ENCODE data around the gene RGS13.

DNA sequence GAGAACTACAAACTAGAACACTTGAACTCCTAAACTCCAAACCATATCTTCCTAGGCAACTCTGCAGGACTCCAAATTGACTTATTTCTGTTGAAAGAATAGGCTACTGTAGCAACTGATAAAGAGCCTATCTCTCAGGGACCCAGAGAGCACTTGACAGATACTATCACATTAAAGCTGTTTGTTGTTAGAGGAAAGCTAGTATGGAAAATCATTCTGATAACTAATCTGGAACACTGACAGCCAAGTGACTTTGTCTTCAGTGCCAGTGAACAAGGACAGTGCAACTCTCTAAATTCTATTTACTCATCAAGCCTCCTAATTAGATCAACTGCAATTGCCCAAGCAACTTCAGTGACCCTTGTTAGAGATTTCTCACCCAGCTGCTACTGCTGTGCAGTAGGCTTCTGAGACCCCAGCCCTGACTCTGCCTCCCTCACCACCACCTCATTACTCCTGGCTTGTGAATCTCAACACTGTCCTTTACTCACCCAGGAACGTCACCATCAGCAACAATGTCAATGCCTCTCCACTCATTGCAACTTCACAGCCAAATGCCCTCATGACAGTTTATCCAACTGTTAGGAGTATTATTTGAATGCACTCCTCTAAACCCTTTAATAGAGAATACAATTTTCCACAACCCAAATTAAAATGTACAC is 7.4 kb upstream of the RGS13 start:
- TF ChIP-seq, protein P1, sequence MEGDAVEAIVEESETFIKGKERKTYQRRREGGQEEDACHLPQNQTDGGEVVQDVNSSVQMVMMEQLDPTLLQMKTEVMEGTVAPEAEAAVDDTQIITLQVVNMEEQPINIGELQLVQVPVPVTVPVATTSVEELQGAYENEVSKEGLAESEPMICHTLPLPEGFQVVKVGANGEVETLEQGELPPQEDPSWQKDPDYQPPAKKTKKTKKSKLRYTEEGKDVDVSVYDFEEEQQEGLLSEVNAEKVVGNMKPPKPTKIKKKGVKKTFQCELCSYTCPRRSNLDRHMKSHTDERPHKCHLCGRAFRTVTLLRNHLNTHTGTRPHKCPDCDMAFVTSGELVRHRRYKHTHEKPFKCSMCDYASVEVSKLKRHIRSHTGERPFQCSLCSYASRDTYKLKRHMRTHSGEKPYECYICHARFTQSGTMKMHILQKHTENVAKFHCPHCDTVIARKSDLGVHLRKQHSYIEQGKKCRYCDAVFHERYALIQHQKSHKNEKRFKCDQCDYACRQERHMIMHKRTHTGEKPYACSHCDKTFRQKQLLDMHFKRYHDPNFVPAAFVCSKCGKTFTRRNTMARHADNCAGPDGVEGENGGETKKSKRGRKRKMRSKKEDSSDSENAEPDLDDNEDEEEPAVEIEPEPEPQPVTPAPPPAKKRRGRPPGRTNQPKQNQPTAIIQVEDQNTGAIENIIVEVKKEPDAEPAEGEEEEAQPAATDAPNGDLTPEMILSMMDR (IDR thresholded peaks at IDR 0.05): no peak
- TF ChIP-seq POLR2A (IDR thresholded peaks at IDR 0.05) (no peak), EP300 (IDR thresholded peaks at IDR 0.05) (no peak)

Measured in suprapubic skin (tissue), 3 donors.